H9 (cell line): Measurements from ENCODE around the gene FAF1. TPM values are rescaled to one million over a fixed set of nuclear protein-coding genes. Genes with fewer than 3 reads are reported as not detected.

ENCODE experiments used
- DNase-seq: peaks from one replicate; pipeline ENCODE4 v3.0.0-alpha.2; 2017
- H2AFZ ChIP-seq: one replicate; pipeline ENCODE4 v1.6.1; 2013; ENCODE audit warnings: mild to moderate bottlenecking, low read length, control low read depth, moderate library complexity
- H2AK5ac ChIP-seq: 2 replicates; pipeline ENCODE4 v1.6.1; 2013; ENCODE audit warnings: low read length, control low read depth, mixed read lengths; ENCODE audit not compliant: insufficient read length
- H2BK120ac ChIP-seq: one replicate; pipeline ENCODE4 v1.6.1; 2013; ENCODE audit warnings: low read depth, mild to moderate bottlenecking, low read length, control low read depth, inconsistent platforms; ENCODE audit not compliant: poor library complexity, severe bottlenecking
- H2BK12ac ChIP-seq: 2 replicates; pipeline ENCODE4 v1.6.1; 2013; ENCODE audit warnings: low read length, control low read depth, mixed read lengths, low read depth; ENCODE audit not compliant: insufficient read length
- H2BK15ac ChIP-seq: 2 replicates; pipeline ENCODE4 v1.6.1; 2013; ENCODE audit warnings: low read depth, low read length, control low read depth
- H2BK20ac ChIP-seq: one replicate; pipeline ENCODE4 v1.6.1; 2013; ENCODE audit warnings: low read depth, mild to moderate bottlenecking, low read length, control low read depth, inconsistent platforms; ENCODE audit not compliant: poor library complexity, severe bottlenecking
- H2BK5ac ChIP-seq: 2 replicates; pipeline ENCODE4 v1.6.1; 2013; ENCODE audit warnings: low read length, control low read depth, mixed read lengths; ENCODE audit not compliant: insufficient read length
- H3K14ac ChIP-seq: 2 replicates; pipeline ENCODE4 v1.6.1; 2013; ENCODE audit warnings: low read length, control low read depth; ENCODE audit not compliant: insufficient read depth
- H3K18ac ChIP-seq: 2 replicates; pipeline ENCODE4 v1.6.1; 2013; ENCODE audit warnings: low read depth, mild to moderate bottlenecking, mixed read lengths, low read length, control low read depth; ENCODE audit not compliant: insufficient read length
- H3K23ac ChIP-seq: 2 replicates; pipeline ENCODE4 v1.6.1; 2013; ENCODE audit warnings: low read length, control low read depth, mixed read lengths, low read depth; ENCODE audit not compliant: insufficient read length
- H3K23me2 ChIP-seq: 2 replicates; pipeline ENCODE4 v1.6.1; 2013; ENCODE audit warnings: low read depth, mild to moderate bottlenecking, mixed read lengths, low read length, control low read depth; ENCODE audit not compliant: insufficient read length, poor library complexity, severe bottlenecking
- H3K27ac ChIP-seq: 2 replicates; pipeline ENCODE4 v1.5.1; 2013; ENCODE audit warnings: low read length, control low read depth, mixed read lengths, low read depth; ENCODE audit not compliant: insufficient read length
- H3K27me3 ChIP-seq: 2 replicates; pipeline ENCODE4 v1.6.1; 2013; ENCODE audit warnings: low read length, control low read depth, inconsistent platforms; ENCODE audit not compliant: insufficient read depth
- H3K4ac ChIP-seq: 2 replicates; pipeline ENCODE4 v1.6.1; 2013; ENCODE audit warnings: low read depth, mild to moderate bottlenecking, control low read depth, inconsistent platforms, low read length, moderate library complexity
- H3K4me1 ChIP-seq: 2 replicates; pipeline ENCODE4 v1.6.1; 2013; ENCODE audit warnings: low read length, control low read depth, inconsistent platforms; ENCODE audit not compliant: insufficient read depth
- H3K4me2 ChIP-seq: 2 replicates; pipeline ENCODE4 v1.6.1; 2013; ENCODE audit warnings: low read length, control low read depth, mixed read lengths; ENCODE audit not compliant: insufficient read length, insufficient read depth
- H3K56ac ChIP-seq: 2 replicates; pipeline ENCODE4 v1.6.1; 2013; ENCODE audit warnings: low read depth, mild to moderate bottlenecking, mixed read lengths, low read length, control low read depth; ENCODE audit not compliant: insufficient read length
- H3K79me1 ChIP-seq: 2 replicates; pipeline ENCODE4 v1.6.1; 2013; ENCODE audit warnings: low read depth, mild to moderate bottlenecking, moderate library complexity, low read length, control low read depth, inconsistent platforms; ENCODE audit not compliant: insufficient read depth, poor library complexity, severe bottlenecking
- H3K79me2 ChIP-seq: 2 replicates; pipeline ENCODE4 v1.6.1; 2013; ENCODE audit warnings: low read length, control low read depth, inconsistent platforms; ENCODE audit not compliant: insufficient read depth
- H3K9ac ChIP-seq: 2 replicates; pipeline ENCODE4 v1.6.1; 2013; ENCODE audit warnings: low read length, control low read depth, mixed read lengths; ENCODE audit not compliant: insufficient read length; ENCODE audit errors: extremely low read depth
- H3K9me3 ChIP-seq: one replicate; pipeline ENCODE4 v1.6.1; 2013; ENCODE audit warnings: low read depth, low read length, inconsistent platforms; ENCODE audit not compliant: control insufficient read depth
- H3T11ph ChIP-seq: one replicate; pipeline ENCODE4 v1.6.1; 2013; ENCODE audit warnings: mild to moderate bottlenecking, low read length, control low read depth, inconsistent platforms
- H4K20me1 ChIP-seq: one replicate; pipeline ENCODE4 v1.6.1; 2013; ENCODE audit not compliant: control insufficient read depth, insufficient read length, insufficient read depth
- H4K5ac ChIP-seq: 2 replicates; pipeline ENCODE4 v1.6.1; 2013; ENCODE audit warnings: low read depth, mild to moderate bottlenecking, mixed read lengths, low read length, control low read depth; ENCODE audit not compliant: insufficient read length
- H4K8ac ChIP-seq: replicated peaks from 2 replicates; pipeline ENCODE4 v1.6.1; 2013; ENCODE audit warnings: low read length, control low read depth, mixed read lengths, low read depth; ENCODE audit not compliant: insufficient read length
- H4K91ac ChIP-seq: 2 replicates; pipeline ENCODE4 v1.6.1; 2013; ENCODE audit warnings: low read depth, mild to moderate bottlenecking, moderate library complexity, mixed read lengths, low read length, control low read depth; ENCODE audit not compliant: insufficient read length
- H3K27ac Mint-ChIP-seq, 3 experiments: 2 replicates in 2 of 3; 3 replicates in 1 of 3; pipeline ENCODE4 v1.8.0; 2020 to 2021; ENCODE audit warnings: mixed read lengths in 3 of 3, mild to moderate bottlenecking in 1 of 3, moderate library complexity in 1 of 3
- H3K27me3 Mint-ChIP-seq: 2 replicates; pipeline ENCODE4 v1.8.0; 2021; ENCODE audit warnings: low read depth, mild to moderate bottlenecking, moderate library complexity, mixed read lengths
- H3K36me3 Mint-ChIP-seq, 3 experiments: 2 replicates in 2 of 3; 3 replicates in 1 of 3; pipeline ENCODE4 v1.8.0; 2020 to 2021; ENCODE audit warnings: low read depth in 3 of 3, mixed read lengths in 3 of 3; ENCODE audit not compliant: insufficient read depth in 1 of 3
- H3K4me1 Mint-ChIP-seq, 2 experiments: 2 replicates each; pipeline ENCODE4 v1.8.0; 2020; ENCODE audit warnings: mixed read lengths in 2 of 2
- H3K4me3 Mint-ChIP-seq, 2 experiments: 2 replicates in 1 of 2; 3 replicates in 1 of 2; pipeline ENCODE4 v1.8.0; 2020 to 2021; ENCODE audit warnings: mild to moderate bottlenecking in 2 of 2, mixed read lengths in 2 of 2, moderate library complexity in 1 of 2
- H3K9me3 Mint-ChIP-seq, 2 experiments: 2 replicates in 1 of 2; 3 replicates in 1 of 2; pipeline ENCODE4 v1.8.0; 2020; ENCODE audit warnings: mild to moderate bottlenecking in 2 of 2, mixed read lengths in 2 of 2, moderate library complexity in 1 of 2
- CTCF ChIP-seq: fragments of 200-600 bp; sonication (generic); conservative IDR thresholded peaks from 3 replicates; pipeline ENCODE4 v1.8.0; 2021; ENCODE audit warnings: antibody characterized with exemption, mild to moderate bottlenecking
- WGBS: extraction: QIAGEN DNeasy Blood & Tissue Kit; methylation state at CpG from one replicate; pipeline ENCODE4 v1.1.7; 2013; ENCODE audit warnings: missing lambda C conversion rate, low lambda C conversion rate, mixed read lengths; ENCODE audit not compliant: insufficient read length; ENCODE audit errors: extremely low coverage; 5-methylcytosine and 5-hydroxymethylcytosine counted together
- total RNA-seq: library from RNA; stranded (reverse); gene quantifications from 2 replicates; pipeline ENCODE4 v1.2.1, GENCODE V29; 2021

FAF1 gene
- total RNA-seq, 1 experiment from 2014 or later, result 60.8 TPM

- Histone ChIP-seq H3K79me1 (peaks cover 9% of the 10 kb centered on the region), H2BK120ac (no peak overlapping the region), H3K23ac (no peak overlapping the region), H4K8ac (no peak overlapping the region), H3K79me2 (peaks cover 3% of the 10 kb centered on the region; the same call in 1 of the 2 replicates), H3K56ac (no peak overlapping the region), H3K4me2 (no peak overlapping the region), H4K20me1 (no peaks in the 10 kb centered on the region), H3K9ac (no peak overlapping the region), H3K23me2 (no peaks in the 10 kb centered on the region), H2BK5ac (no peak overlapping the region), H3K27ac (no peak overlapping the region), H3K18ac (no peak overlapping the region), H4K91ac (no peak overlapping the region), H3K4me1 (no peaks in the 10 kb centered on the region), H3K4ac (no peak overlapping the region), H2AK5ac (no peak overlapping the region), H2BK15ac (no peak overlapping the region), H3K9me3 (no peaks in the 10 kb centered on the region), H2AFZ (no peak overlapping the region), H2BK20ac (no peak overlapping the region), H2BK12ac (no peak overlapping the region), H3T11ph (no peak overlapping the region), H3K14ac (no peak overlapping the region), H4K5ac (no peak overlapping the region), H3K27me3 (no peaks in the 10 kb centered on the region)
- no CpG with 5 or more reads among the region's 4 CpGs for WGBS
- no peak for DNase-seq
- no peaks in the 10 kb centered on the region for H3K27me3 Mint-ChIP-seq
- H3K36me3 Mint-ChIP-seq, result no peaks in the 10 kb centered on the region
- no peak for TF ChIP-seq CTCF
- H3K9me3 Mint-ChIP-seq, result no peaks in the 10 kb centered on the region
- H3K4me3 Mint-ChIP-seq, result no peak overlapping the region
- no peak overlapping the region for H3K27ac Mint-ChIP-seq
- peaks cover 2 to 3% of the 10 kb centered on the region in 2 experiments; a peak in 1 of 4 replicates for H3K4me1 Mint-ChIP-seq
These were observed 80.9 kb downstream of the FAF1 start for GRCh38 chr1:50879137-50879536.
